Activated CD4-positive, CD25-positive, alpha-beta regulatory T cell treated with anti-CD3 and anti-CD28 coated beads, Interleukin-2, amount 50 U/mL, for 16 hours (primary cell): ENCODE measurements around the gene FAM210A.
"Not testable (repeated sequence)": the region's sequence is repeated elsewhere in the genome, so short reads cannot be mapped to it uniquely, and the experiment has no call there.

Experiments
- DNase-seq: peaks from one replicate; pipeline ENCODE4 v3.0.0-alpha.2; 2020; ENCODE audit warnings: low read depth, low spot score

FAM210A gene

GRCh38 chr18:13703899-13704298 is 22.5 kb downstream of the FAM210A start:
- DNase-seq = no peak

GRCh38 chr18:13700153-13700552 is 26.2 kb downstream of the FAM210A start:
- no peak for DNase-seq

- no peak for DNase-seq
These were observed 29.4 kb downstream of the FAM210A start for GRCh38 chr18:13696961-13697360.

GRCh38 chr18:13695337-13695736 is 31.0 kb downstream of the FAM210A start:
- not testable (repeated sequence) for DNase-seq

GRCh38 chr18:13690060-13690459 is 36.3 kb downstream of the FAM210A start:
- not testable (repeated sequence) for DNase-seq

- DNase-seq = no peak
These were observed 37.9 kb downstream of the FAM210A start for GRCh38 chr18:13688191-13689136.

GRCh38 chr18:13684546-13684945 is 41.8 kb downstream of the FAM210A start:
- no peak for DNase-seq

GRCh38 chr18:13681701-13682100 is 44.7 kb downstream of the FAM210A start:
- no peak for DNase-seq

- DNase-seq = no peak
These were observed 45.7 kb downstream of the FAM210A start for GRCh38 chr18:13680612-13681011.

- DNase-seq = not testable (repeated sequence)
These were observed 49.0 kb downstream of the FAM210A start for GRCh38 chr18:13677350-13677749.

GRCh38 chr18:13676471-13676870 is 49.9 kb downstream of the FAM210A start:
- no peak for DNase-seq

- DNase-seq = no peak
These were observed 53.7 kb downstream of the FAM210A start for GRCh38 chr18:13672657-13673056.

- no peak for DNase-seq
These were observed 64.5 kb downstream of the FAM210A start for GRCh38 chr18:13661779-13662256.

- DNase-seq = no peak
These were observed 65.1 kb downstream of the FAM210A start for GRCh38 chr18:13661051-13661778.

GRCh38 chr18:13660510-13660909 is 65.8 kb downstream of the FAM210A start:
- no peak for DNase-seq

GRCh38 chr18:13658436-13659204 is 67.7 kb downstream of the FAM210A start:
- no peak for DNase-seq

GRCh38 chr18:13657974-13658373 is 68.4 kb downstream of the FAM210A start:
- DNase-seq = no peak

- DNase-seq = no peak
These were observed 72.5 kb downstream of the FAM210A start for GRCh38 chr18:13653746-13654433.

GRCh38 chr18:13649397-13650390 is 76.7 kb downstream of the FAM210A start:
- DNase-seq = no peak

GRCh38 chr18:13647761-13648160 is 78.6 kb downstream of the FAM210A start:
- no peak for DNase-seq
